Measurements from ENCODE around the gene DOCK2. TPM values are rescaled to one million over a fixed set of nuclear protein-coding genes. Genes with fewer than 3 reads are reported as not detected.
A peak's percentile ranks its signal among the peaks of the same experiment; 100 is the strongest.

Gene DOCK2
- total RNA-seq, 1 donor from 2014 or later, result 214 TPM

- intact Hi-C loops (cut with micrococcal nuclease), result no loop called here
- Mint-ChIP-seq H3K27ac (no peak overlapping the region), H3K36me3 (ENCODE audit: low read depth) (peaks cover 46% of the 10 kb centered on the region), H3K27me3 (ENCODE audit: insufficient read depth) (no peaks in the 10 kb centered on the region), H3K4me1 (ENCODE audit: low read depth) (peaks cover 71% of the 10 kb centered on the region), H3K9me3 (peaks cover 16% of the 10 kb centered on the region), H3K4me3 (no peak overlapping the region)
- DNase-seq (ENCODE audit: low spot score), result no peak
Observed at GRCh38 chr5:169667896-169668674, 31.0 kb downstream of the DOCK2 start.

- peaks cover 11% of the 10 kb centered on the region for H3K9me3 Mint-ChIP-seq
- H3K36me3 Mint-ChIP-seq (ENCODE audit: low read depth), result peaks cover 43% of the 10 kb centered on the region
- no peak overlapping the region for H3K4me3 Mint-ChIP-seq
Observed at GRCh38 chr5:169668732-169669131, 31.7 kb downstream of the DOCK2 start.

GRCh38 chr5:169670769-169671525 lies 33.9 kb downstream of the DOCK2 start:
- Mint-ChIP-seq H3K27ac (peak overlapping the region; percentile 79), H3K4me3 (peak overlapping the region; percentile 4), H3K27me3 (ENCODE audit: insufficient read depth) (no peaks in the 10 kb centered on the region), H3K36me3 (ENCODE audit: low read depth) (peaks cover 49% of the 10 kb centered on the region), H3K4me1 (ENCODE audit: low read depth) (peaks cover 61% of the 10 kb centered on the region), H3K9me3 (no peaks in the 10 kb centered on the region)
- peak; percentile 58 for DNase-seq (ENCODE audit: low spot score)
- intact Hi-C loops (cut with micrococcal nuclease), result loop anchor here (1.0 to 5.0 kb wide), 6 partner anchors 14 to 684 kb away; partner anchors contain the start of genes DOCK2 and SPDL1

More at GRCh38 chr5:169668732-169669131, 31.7 kb downstream of the DOCK2 start:
- Mint-ChIP-seq H3K4me1 (ENCODE audit: low read depth) (peaks cover 70% of the 10 kb centered on the region), H3K27me3 (ENCODE audit: insufficient read depth) (no peaks in the 10 kb centered on the region), H3K27ac (no peak overlapping the region)
- no peak for DNase-seq (ENCODE audit: low spot score)
- intact Hi-C loops (cut with micrococcal nuclease), result no loop called here

GRCh38 chr5:169682026-169682425 lies 45.0 kb downstream of the DOCK2 start:
- intact Hi-C loops (cut with micrococcal nuclease), result no loop called here
- no peak for DNase-seq (ENCODE audit: low spot score)
- Mint-ChIP-seq H3K4me3 (no peak overlapping the region), H3K27ac (no peak overlapping the region), H3K36me3 (ENCODE audit: low read depth) (peaks cover 59% of the 10 kb centered on the region), H3K4me1 (ENCODE audit: low read depth) (no peaks in the 10 kb centered on the region), H3K27me3 (ENCODE audit: insufficient read depth) (no peaks in the 10 kb centered on the region), H3K9me3 (no peaks in the 10 kb centered on the region)

DNA sequence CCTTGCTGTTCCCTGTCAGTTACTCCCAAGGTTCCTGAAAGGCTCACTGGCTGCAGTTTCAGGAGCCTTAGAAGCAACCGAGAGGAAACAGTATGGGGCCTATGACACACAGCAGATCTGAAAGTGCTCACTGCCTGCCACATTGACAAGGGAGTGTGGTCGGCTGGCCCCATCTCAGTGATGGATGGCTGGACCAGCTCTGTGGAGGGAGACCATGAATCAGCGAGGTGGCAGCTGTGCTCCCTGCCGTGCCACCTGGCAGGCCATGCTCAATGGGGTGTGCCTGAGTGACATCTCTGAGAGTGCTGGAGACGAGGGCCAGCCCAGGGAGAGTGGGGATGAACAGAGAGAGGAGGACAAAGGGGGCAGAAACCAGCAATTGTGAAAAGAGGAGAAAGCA lies 49.1 kb downstream of the DOCK2 start:
- H3K4me1 Mint-ChIP-seq (ENCODE audit: low read depth), result peaks cover 4% of the 10 kb centered on the region
- no peaks in the 10 kb centered on the region for H3K27me3 Mint-ChIP-seq (ENCODE audit: insufficient read depth)
- intact Hi-C loops (cut with micrococcal nuclease), result no loop called here
- H3K9me3 Mint-ChIP-seq, result no peaks in the 10 kb centered on the region
- H3K36me3 Mint-ChIP-seq (ENCODE audit: low read depth), result peaks cover 63% of the 10 kb centered on the region
- no peak overlapping the region for H3K4me3 Mint-ChIP-seq
- H3K27ac Mint-ChIP-seq, result no peak overlapping the region
- no peak for DNase-seq (ENCODE audit: low spot score)

DNA sequence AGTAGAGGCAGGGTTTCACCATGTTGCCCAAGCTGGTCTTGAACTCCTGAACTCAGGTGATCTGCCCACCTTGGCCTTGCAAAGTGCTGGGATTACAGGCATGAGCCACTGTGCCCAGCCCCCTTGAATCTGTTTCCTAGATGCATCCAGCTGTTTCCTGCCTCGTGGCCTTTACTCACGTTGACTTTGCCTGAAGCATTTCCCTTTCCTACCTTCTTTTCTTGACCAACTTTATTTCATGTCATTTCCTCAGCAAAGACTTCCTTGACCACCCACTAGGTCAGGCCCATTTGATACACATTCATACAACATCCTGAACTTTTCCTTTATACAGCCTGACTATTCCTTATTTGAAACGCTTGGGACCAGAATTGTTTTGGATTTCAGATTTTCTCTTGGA lies 51.0 kb downstream of the DOCK2 start:
- no peak for DNase-seq (ENCODE audit: low spot score)
- Mint-ChIP-seq H3K4me1 (ENCODE audit: low read depth) (peaks cover 4% of the 10 kb centered on the region), H3K36me3 (ENCODE audit: low read depth) (peaks cover 58% of the 10 kb centered on the region), H3K9me3 (no peaks in the 10 kb centered on the region), H3K4me3 (no peak overlapping the region), H3K27ac (no peak overlapping the region), H3K27me3 (ENCODE audit: insufficient read depth) (no peaks in the 10 kb centered on the region)
- intact Hi-C loops (cut with micrococcal nuclease), result no loop called here

GRCh38 chr5:169691471-169691870 lies 54.4 kb downstream of the DOCK2 start:
- intact Hi-C loops (cut with micrococcal nuclease), result no loop called here
- no peak for DNase-seq (ENCODE audit: low spot score)

GRCh38 chr5:169694091-169694625 lies 57.1 kb downstream of the DOCK2 start:
- Mint-ChIP-seq H3K9me3 (no peaks in the 10 kb centered on the region), H3K27ac (peak overlapping the region; percentile 24), H3K27me3 (ENCODE audit: insufficient read depth) (no peaks in the 10 kb centered on the region), H3K4me1 (ENCODE audit: low read depth) (no peaks in the 10 kb centered on the region), H3K4me3 (no peak overlapping the region), H3K36me3 (ENCODE audit: low read depth) (peaks cover 57% of the 10 kb centered on the region)
- no peak for DNase-seq (ENCODE audit: low spot score)
- intact Hi-C loops (cut with micrococcal nuclease), result no loop called here

More at GRCh38 chr5:169691471-169691870, 54.4 kb downstream of the DOCK2 start:
- Mint-ChIP-seq H3K36me3 (ENCODE audit: low read depth) (peaks cover 48% of the 10 kb centered on the region), H3K9me3 (no peaks in the 10 kb centered on the region), H3K27me3 (ENCODE audit: insufficient read depth) (no peaks in the 10 kb centered on the region), H3K4me1 (ENCODE audit: low read depth) (peaks cover 4% of the 10 kb centered on the region), H3K4me3 (no peak overlapping the region), H3K27ac (no peak overlapping the region)

DNA sequence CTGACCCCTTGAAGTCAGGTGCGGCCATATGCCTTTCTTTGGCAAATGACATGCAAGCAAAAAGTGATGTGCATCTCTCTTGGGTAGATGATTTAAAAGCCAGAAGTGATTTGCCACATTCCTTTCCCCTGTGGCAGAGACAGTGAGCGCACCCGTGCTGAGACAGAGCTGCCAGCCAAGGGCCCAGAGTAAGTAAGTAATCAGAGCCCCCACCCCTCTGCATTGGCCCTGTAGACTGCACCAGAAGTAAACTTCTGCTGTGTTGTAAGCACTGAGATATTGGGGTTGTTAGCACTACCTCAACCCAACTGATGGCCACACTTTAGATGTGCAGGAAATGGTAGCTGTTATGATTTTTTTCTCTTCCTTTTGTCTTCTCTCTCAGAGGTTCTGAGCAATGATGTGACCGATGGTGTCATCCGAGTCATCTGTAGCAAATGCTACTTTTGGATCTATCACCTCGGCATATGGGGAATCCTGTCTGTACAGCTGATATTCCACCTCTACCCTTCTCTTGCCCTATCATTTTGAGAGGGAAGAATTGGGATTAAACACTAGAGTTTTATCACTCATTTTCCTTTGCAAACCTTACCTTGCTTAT lies 58.0 kb downstream of the DOCK2 start:
- Mint-ChIP-seq H3K9me3 (no peaks in the 10 kb centered on the region), H3K4me3 (no peak overlapping the region), H3K36me3 (ENCODE audit: low read depth) (peaks cover 57% of the 10 kb centered on the region), H3K4me1 (ENCODE audit: low read depth) (no peaks in the 10 kb centered on the region), H3K27ac (no peak overlapping the region), H3K27me3 (ENCODE audit: insufficient read depth) (no peaks in the 10 kb centered on the region)
- no peak for DNase-seq (ENCODE audit: low spot score)
- intact Hi-C loops (cut with micrococcal nuclease), result no loop called here

DNA sequence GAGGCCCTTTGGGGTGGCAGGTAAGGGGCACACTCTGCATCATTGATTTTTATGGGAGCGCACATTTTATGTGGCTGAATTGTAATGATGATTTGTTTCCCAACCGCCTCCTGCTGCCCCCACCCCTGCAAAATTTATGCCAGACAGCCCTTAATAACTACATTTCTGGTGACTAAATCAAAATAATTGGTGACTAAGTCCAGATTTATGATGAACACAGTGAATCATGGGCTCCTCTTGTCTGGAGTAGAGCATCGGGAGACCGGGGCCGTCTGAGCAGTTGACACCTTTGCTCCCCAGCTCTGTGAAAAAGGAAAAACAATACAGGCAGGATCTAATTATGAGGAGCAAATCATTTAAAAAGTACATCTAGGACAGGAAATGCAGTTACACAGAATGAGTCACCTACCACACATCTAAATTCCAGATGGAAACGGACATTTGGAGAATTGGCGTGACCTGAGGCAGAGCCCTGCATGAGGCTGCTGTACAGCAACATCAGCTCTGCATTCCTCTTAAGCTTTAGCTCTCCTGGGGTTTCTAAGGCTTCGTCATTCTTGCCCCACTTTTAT lies 58.9 kb downstream of the DOCK2 start:
- H3K4me3 Mint-ChIP-seq, result no peak overlapping the region
- H3K36me3 Mint-ChIP-seq (ENCODE audit: low read depth), result peaks cover 49% of the 10 kb centered on the region
- no peaks in the 10 kb centered on the region for H3K27me3 Mint-ChIP-seq (ENCODE audit: insufficient read depth)
- intact Hi-C loops (cut with micrococcal nuclease), result no loop called here
- DNase-seq (ENCODE audit: low spot score), result no peak
- H3K4me1 Mint-ChIP-seq (ENCODE audit: low read depth), result no peaks in the 10 kb centered on the region
- no peaks in the 10 kb centered on the region for H3K9me3 Mint-ChIP-seq
- H3K27ac Mint-ChIP-seq, result peak overlapping the region; percentile 25

- H3K4me1 Mint-ChIP-seq (ENCODE audit: low read depth), result peaks cover 4% of the 10 kb centered on the region
- no peak for DNase-seq (ENCODE audit: low spot score)
- peaks cover 48% of the 10 kb centered on the region for H3K36me3 Mint-ChIP-seq (ENCODE audit: low read depth)
- intact Hi-C loops (cut with micrococcal nuclease), result no loop called here
- no peak overlapping the region for H3K4me3 Mint-ChIP-seq
- H3K9me3 Mint-ChIP-seq, result no peaks in the 10 kb centered on the region
- H3K27ac Mint-ChIP-seq, result no peak overlapping the region
- no peaks in the 10 kb centered on the region for H3K27me3 Mint-ChIP-seq (ENCODE audit: insufficient read depth)
Observed at GRCh38 chr5:169696621-169697510, 59.8 kb downstream of the DOCK2 start.

GRCh38 chr5:169697511-169697890 lies 60.4 kb downstream of the DOCK2 start:
- Mint-ChIP-seq H3K27ac (no peak overlapping the region), H3K9me3 (no peaks in the 10 kb centered on the region), H3K36me3 (ENCODE audit: low read depth) (peaks cover 54% of the 10 kb centered on the region), H3K4me3 (no peak overlapping the region), H3K4me1 (ENCODE audit: low read depth) (peaks cover 10% of the 10 kb centered on the region), H3K27me3 (ENCODE audit: insufficient read depth) (no peaks in the 10 kb centered on the region)
- intact Hi-C loops (cut with micrococcal nuclease), result no loop called here
- no peak for DNase-seq (ENCODE audit: low spot score)
